NCI-H446 (cell line): ENCODE results near the gene UQCRC1.
A peak's percentile ranks its signal among the peaks of the same experiment; 100 is the strongest.

Experiments
- DNase-seq, 2 experiments: peaks; one replicate each; lab custom pipeline; 2025; lab: John Stamatoyannopoulos, UW

Gene UQCRC1

GRCh38 chr3:48609088-48610005, at the start of gene UQCRC1:
UQCRC1 (minus strand) TSS chr3:48609646; CDS start chr3:48609620, 26 bp downstream.
- DNase-seq: peak; percentile 53 to 85

DNA sequence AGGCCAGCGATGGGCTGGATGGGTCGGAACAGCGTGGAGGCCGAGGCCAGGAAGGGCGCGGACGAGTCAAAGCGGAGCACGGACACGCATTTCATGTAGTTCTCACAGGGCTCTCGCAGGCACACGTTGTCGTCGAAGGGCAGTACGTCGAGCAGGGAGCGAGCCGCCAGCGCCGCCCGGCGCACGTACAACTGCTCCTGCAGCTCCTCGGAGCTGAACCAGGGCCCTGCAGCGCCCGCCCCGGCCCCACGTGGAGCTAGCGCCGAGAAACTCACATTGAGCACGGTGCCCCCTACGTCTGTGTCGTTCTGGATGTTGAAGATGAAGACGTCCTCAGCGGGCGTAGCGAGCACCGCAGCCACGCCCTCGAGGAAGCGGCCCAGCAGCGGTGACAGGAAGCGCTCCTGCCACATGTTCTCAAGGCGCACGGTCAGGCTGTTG, 47.4 kb upstream of the UQCRC1 start:
- no peak for DNase-seq

DNA sequence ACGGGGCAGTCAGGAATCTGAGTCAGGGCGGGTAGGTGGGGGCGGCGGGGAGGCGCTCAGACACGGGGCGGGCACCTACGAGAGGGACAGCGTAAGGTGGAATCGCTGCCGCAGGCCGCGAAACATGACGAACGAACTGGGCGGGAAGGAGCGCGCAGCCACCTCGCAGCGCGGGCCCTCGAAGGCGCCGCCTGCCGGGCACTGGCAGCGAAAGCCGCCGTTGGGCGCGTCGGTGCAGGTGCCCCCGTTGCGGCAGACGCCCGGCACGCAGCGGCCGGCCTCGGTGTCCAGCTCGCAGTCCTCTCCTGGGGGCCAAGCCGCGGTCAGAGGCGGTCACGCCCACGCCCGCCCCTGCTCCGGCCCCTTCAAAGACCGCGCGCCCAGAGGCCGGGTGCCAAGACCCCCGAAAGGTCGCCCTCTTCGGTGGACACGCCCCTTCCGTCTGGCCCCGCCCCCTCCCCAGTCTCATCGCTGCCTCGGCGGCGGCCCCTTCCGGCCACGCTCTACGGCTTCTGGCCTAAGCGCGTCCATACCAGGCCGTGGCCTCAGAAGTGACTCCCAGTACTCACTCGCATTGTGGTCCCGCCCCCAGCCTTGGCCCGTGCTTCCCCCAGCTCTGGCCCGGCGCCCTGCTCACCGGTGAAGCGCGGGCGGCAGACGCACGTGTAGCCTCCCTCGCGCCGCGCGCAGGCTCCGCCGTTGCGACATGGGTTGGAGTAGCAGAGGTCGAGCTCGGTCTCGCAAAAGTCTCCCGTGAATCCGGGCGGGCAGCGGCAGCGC, 46.8 kb upstream of the UQCRC1 start:
- DNase-seq: no peak

GRCh38 chr3:48655606-48656005, 46.2 kb upstream of the UQCRC1 start:
- DNase-seq: no peak

DNA sequence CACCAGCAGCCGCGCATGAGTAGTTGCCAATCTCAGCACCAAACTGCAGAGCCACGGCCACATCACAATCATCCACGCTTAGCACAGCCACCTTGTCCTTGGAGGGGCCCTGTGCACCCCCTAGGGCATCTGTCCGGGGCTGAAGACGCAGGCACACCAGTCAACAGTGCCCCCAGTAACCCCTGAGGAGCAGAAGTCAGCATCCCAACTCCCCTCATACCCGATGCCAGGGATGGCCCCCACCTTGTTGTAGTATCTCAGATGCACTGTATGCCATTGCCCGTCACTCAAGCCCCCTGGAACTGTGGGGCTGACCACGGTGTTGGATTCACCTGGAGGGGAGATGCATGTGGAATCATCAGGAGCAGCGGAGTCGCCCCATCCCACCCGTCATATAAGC, 45.6 kb upstream of the UQCRC1 start:
- no peak for DNase-seq

DNA sequence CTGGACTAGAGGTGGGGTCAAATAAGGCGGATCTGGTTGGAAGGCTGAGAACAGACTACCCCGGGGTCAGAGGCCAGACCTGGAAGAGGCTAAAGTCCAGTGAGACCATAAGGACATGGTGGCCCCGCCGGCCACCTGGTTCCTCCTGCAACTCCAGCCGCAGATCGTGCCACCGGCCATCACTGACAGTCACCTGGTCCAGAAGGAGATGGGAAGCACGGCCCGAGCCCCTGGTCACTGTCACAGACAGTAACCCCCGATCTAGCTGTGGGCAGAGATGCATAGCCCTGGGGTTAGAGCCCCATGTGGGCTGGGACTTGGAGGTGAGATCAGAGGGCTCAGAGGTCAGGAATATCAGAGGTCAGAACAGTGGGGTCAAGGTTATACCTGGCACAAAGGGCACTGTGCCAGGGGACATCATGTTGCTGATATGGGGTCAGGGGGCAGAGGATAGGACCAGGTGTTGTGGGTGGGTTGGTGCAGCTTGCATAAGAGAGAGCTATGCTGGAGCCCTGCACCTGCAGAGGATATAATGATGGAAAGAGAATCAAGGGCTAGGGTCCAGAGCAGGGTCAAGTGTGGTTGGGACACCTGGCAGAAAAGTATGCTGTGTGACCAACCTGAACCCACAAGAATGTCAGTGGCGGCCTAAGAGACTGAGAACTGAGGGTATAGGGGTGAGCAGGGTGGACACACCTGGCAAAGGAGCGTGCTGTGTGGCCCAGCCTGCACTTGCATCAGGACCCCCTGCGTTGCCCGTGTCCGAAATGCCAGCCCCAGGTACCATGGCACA, 43.7 kb upstream of the UQCRC1 start:
- DNase-seq: no peak

GRCh38 chr3:48651771-48652170, 42.3 kb upstream of the UQCRC1 start:
- DNase-seq: no peak

GRCh38 chr3:48650723-48651122, 41.3 kb upstream of the UQCRC1 start:
- DNase-seq: no peak

DNA sequence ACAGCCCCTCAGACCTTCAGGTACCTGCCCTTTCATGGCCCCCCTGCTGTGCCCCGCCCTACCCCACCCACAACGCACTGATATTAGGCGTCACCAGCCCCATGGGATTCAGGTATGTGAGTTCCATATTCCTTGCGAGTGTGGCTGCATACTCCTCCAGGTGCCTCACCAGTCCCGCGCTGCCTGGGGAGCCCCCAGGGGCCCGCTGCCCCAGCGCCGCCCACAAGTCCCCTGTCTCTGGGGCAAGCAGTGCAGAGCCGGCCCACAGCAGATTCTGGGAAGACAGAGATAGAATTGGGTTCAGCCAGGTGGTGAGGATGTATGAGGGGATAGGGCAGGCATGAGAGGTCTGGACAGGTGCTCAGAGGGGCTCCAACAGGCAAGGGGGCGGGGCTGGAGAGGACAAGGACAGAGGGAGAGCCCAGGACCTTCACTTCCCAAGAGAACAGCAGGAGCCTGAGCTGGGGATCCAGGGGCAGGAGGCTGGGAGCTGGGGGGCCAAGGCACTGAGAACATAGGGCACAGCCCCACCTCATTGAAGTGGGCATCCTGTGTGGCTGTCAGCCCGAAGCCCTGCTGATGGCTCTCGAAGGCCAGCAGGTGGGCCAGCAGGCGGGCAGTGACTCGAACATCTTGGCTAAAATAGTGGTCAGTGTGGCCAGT, 38.9 kb upstream of the UQCRC1 start:
- no peak for DNase-seq

GRCh38 chr3:48647714-48648113, 38.3 kb upstream of the UQCRC1 start:
- DNase-seq: no peak

DNA sequence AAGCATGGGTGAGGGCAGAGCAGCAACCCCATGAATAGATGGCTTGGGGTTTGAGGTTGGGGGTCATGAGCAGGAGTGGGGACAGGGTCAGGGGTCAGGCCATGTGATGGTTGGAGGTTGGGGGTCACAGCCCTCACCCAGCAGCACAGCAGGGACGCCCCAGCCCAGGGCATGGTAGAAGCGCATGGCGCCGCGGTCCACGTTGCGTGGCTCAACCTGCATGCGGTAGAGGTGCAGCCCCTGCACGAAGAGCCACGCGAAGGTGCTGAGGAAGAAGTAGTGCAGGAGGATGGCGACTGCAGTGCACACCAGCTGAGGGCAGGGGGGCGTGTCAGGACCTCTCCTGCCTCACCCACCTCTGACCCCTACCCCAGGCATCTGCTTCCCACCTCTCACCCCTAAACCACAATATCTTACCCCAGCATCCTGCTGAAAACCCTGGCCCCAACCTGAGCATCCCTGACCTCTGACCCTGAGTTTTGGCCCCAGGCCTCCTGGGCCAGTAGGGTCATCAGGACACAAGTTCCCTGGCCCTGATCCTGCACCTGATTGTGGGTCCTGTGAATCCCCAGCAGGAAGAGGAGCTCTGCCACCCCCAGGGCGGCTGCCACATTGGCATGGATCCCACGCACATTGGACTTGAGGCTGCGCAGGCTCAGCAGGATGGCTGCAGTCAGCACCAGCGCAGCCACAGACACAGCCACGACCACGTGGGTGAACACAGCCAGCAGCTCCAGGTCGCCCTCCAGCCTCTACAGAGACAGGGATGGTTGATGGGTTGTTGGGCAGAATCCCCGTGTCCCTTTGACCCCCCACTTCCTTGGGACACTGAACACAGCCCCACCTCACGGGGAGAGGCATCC, 35.7 kb upstream of the UQCRC1 start:
- DNase-seq: no peak

DNA sequence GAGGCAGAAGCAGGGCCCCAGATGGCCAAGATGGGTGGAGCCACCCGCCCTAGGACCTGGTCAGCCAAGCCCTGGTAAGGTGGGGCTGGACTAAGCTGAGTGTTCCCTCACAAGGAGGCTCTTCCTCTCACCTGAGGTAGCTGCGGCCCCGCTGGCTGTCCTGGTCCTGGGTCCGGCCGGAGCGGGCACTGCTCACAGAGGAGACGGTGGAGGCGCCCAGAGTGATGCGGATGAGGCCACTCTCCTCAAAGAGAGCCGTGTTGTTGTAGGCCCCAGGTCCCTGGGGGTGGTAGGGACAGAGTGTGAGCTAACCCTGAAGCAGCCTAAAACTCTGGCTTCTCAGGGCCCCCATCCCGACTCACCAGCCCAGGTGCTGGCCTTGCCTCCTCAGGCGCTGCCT, 33.2 kb upstream of the UQCRC1 start:
- DNase-seq: no peak

DNA sequence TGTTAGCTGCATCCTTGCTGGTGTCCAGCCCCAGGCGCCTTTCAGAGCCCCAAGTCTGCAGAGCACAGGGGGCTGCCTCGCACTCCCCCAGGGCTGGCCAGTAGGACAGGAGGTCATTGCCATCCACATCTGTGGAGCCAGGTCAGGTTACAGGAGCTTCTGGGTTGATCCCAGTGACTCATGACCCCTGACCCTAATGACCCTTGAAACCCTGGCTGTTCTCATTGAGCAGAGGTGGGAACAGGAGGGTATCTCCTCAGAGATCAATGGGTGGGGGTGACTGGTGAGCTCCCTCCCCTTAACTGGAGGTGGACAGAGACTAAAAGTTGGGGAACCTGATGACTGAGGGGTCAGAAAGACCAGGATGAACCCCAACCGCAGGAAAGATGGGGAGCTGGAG, 31.9 kb upstream of the UQCRC1 start:
- DNase-seq: no peak

- no peak for DNase-seq
Observed at GRCh38 chr3:48639944-48640606, 30.6 kb upstream of the UQCRC1 start.

GRCh38 chr3:48637305-48637704, 27.9 kb upstream of the UQCRC1 start:
- DNase-seq: no peak

GRCh38 chr3:48636149-48636655, 26.8 kb upstream of the UQCRC1 start:
- no peak for DNase-seq

DNA sequence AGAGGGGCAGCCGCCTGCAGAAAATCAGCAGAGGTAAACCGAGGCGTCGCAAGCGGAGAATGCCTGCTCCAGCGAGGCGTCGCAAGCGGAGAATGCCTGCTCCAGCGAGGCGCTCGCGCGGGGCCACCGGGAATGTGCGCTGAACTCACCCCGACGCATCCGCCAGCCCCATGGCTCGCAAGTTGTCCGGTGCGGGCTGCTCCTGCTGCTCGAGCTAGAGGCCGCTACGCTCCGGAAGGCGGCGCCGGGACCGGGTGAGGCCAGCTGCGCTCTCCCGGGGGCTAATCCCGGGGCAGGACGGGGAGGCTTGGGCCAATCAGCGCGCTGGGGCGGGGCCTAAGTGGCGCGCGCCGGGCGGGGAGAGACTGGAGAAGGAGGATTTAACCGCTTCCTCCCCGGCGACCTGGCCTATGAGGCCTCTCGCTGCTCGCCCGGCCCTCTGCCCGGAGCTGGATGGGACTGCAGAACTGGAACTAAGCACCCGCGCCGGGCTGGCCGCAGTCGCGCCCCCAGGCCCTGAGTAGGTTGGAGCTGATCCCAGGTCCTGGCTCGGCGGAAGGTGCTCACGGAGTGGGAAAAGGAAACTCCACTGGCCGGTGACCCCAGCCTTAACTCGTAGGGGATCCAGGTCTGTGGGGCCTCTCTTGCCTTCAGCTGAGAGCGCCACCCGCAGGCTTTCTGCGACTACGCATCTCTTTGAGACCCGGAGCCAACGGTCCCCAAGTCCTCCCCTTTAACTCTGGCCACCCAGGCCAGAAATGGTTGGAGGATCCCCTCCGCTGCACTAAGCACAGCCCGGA, 26.0 kb upstream of the UQCRC1 start, which contains the start of gene SLC26A6:
TSS of gene SLC26A6 (minus strand) at position 240 of the 800 bp plus-strand sequence. CDS start at position 172, 68 bp downstream.
- DNase-seq: peak; percentile 49 to 88

GRCh38 chr3:48634661-48635221, 25.3 kb upstream of the UQCRC1 start:
- peak in 1 of 2 experiments; percentile 19 for DNase-seq

GRCh38 chr3:48633743-48634142, 24.3 kb upstream of the UQCRC1 start:
- DNase-seq: no peak
